Measurements from ENCODE around the gene GNGT1. TPM values are rescaled to one million over a fixed set of nuclear protein-coding genes. Genes with fewer than 3 reads are reported as not detected.

GNGT1 gene
- polyA plus RNA-seq, 1 donor (not counting 4 experiments of a cell fraction or from before 2014, with no cell fraction given) = not detected

- no peaks in the 10 kb centered on the region for H4K20me1 ChIP-seq (ENCODE audit: control insufficient read depth, extremely low read depth, insufficient read depth, low read length)
- H3K9me1 ChIP-seq (ENCODE audit: control insufficient read depth, extremely low read depth, insufficient read depth, low read length) = no peaks in the 10 kb centered on the region
- H2AFZ ChIP-seq (ENCODE audit: control insufficient read depth, low read length) = no peak overlapping the region
- no peak overlapping the region for H3K4me3 ChIP-seq (ENCODE audit: control insufficient read depth in 2 of 3, extremely low read depth in 1 of 3, insufficient read depth in 2 of 3, low read depth in 1 of 3, low read length in 3 of 3)
- FAIRE-seq (no peak), DNase-seq (ENCODE audit: low read depth, low spot score) (no peak)
- no peak overlapping the region for H3K9ac ChIP-seq (ENCODE audit: control insufficient read depth, extremely low read depth, insufficient read depth, low read length)
- H3K79me2 ChIP-seq (ENCODE audit: control insufficient read depth, insufficient read depth, low read length) = no peaks in the 10 kb centered on the region
- TF ChIP-seq, protein P1, sequence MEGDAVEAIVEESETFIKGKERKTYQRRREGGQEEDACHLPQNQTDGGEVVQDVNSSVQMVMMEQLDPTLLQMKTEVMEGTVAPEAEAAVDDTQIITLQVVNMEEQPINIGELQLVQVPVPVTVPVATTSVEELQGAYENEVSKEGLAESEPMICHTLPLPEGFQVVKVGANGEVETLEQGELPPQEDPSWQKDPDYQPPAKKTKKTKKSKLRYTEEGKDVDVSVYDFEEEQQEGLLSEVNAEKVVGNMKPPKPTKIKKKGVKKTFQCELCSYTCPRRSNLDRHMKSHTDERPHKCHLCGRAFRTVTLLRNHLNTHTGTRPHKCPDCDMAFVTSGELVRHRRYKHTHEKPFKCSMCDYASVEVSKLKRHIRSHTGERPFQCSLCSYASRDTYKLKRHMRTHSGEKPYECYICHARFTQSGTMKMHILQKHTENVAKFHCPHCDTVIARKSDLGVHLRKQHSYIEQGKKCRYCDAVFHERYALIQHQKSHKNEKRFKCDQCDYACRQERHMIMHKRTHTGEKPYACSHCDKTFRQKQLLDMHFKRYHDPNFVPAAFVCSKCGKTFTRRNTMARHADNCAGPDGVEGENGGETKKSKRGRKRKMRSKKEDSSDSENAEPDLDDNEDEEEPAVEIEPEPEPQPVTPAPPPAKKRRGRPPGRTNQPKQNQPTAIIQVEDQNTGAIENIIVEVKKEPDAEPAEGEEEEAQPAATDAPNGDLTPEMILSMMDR (optimal IDR thresholded peaks at IDR 0.05 in 1 of 3, IDR thresholded peaks at IDR 0.05 in 1 of 3, conservative IDR thresholded peaks at IDR 0.05 in 1 of 3; ENCODE audit: extremely low read depth in 1 of 3, insufficient read depth in 2 of 3, low read length in 3 of 3) = no peak
- no peak for TF ChIP-seq EZH2 (IDR thresholded peaks at IDR 0.05; ENCODE audit: low read length)
- no peaks in the 10 kb centered on the region for H3K27me3 ChIP-seq (ENCODE audit: control insufficient read depth, extremely low read depth, insufficient read depth, low read length)
- H3K9me3 ChIP-seq (ENCODE audit: control insufficient read depth, low read depth, low read length) = no peaks in the 10 kb centered on the region
- H3K4me1 ChIP-seq (ENCODE audit: control insufficient read depth, extremely low read depth, insufficient read depth, low read length) = no peaks in the 10 kb centered on the region
- dilution Hi-C loops (cut with MboI; ENCODE audit: extremely low pct_ligation_motif_present, low sequenced_read_pairs) = no loop called here
- H3K36me3 ChIP-seq (ENCODE audit: control insufficient read depth in 2 of 2, extremely low read depth in 1 of 2, insufficient read depth in 2 of 2, low read length in 2 of 2) = no peaks in the 10 kb centered on the region
- H3K27ac ChIP-seq (ENCODE audit: control insufficient read depth, insufficient read depth, low read length) = no peak overlapping the region
- no peak overlapping the region for H3K4me2 ChIP-seq (ENCODE audit: control insufficient read depth, extremely low read depth, insufficient read depth, low read depth, low read length)
These were observed 25.3 kb downstream of the GNGT1 start for GRCh38 chr7:93931655-93932054.

DNA sequence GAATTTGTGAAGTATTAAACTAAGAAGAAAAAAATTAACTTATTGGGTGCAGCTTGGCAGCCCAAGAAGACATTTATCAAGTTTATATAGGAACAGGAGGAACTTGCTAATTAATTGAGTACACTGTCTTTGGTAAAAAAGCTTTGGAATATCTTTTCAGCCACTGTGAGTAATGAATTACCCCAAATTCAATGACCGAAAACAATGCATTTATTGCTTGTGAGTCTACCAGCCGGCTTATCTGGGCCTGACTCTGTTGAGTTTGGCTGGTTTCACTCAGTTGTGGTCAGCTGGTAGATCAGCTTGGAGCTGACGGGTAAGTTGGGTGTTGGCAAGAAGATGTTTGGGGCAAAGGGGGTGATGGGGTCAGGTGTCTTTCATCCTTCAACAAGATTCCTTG, 26.8 kb downstream of the GNGT1 start:
- dilution Hi-C loops (cut with MboI; ENCODE audit: extremely low pct_ligation_motif_present, low sequenced_read_pairs) = no loop called here

DNA sequence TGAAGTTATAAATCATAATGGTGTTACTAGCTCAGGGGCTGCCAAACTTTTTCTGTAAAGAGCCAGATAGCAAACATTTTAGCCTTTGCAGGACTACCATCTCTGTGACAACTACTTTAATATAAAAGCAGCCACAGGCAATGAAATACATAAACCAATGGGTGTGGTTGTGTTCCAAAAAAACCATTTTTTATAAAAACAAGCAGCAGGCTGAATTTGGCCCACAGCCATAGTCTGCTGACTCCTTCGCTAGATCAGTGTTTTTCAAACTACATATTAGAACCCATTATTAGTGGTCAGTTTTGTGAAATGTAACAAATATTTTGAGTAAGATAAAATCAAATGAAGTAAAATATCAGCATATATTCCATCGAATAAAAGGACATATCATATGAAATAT, 28.7 kb downstream of the GNGT1 start:
- Histone ChIP-seq H3K9me1 (ENCODE audit: control insufficient read depth, extremely low read depth, insufficient read depth, low read length) (no peaks in the 10 kb centered on the region), H3K4me2 (ENCODE audit: control insufficient read depth, extremely low read depth, insufficient read depth, low read depth, low read length) (no peak overlapping the region), H2AFZ (ENCODE audit: control insufficient read depth, low read length) (no peak overlapping the region), H3K27me3 (ENCODE audit: control insufficient read depth, extremely low read depth, insufficient read depth, low read length) (no peaks in the 10 kb centered on the region), H3K9me3 (ENCODE audit: control insufficient read depth, low read depth, low read length) (no peaks in the 10 kb centered on the region), H3K4me1 (ENCODE audit: control insufficient read depth, extremely low read depth, insufficient read depth, low read length) (no peaks in the 10 kb centered on the region), H3K36me3 (ENCODE audit: control insufficient read depth in 2 of 2, extremely low read depth in 1 of 2, insufficient read depth in 2 of 2, low read length in 2 of 2) (no peaks in the 10 kb centered on the region), H3K9ac (ENCODE audit: control insufficient read depth, extremely low read depth, insufficient read depth, low read length) (no peak overlapping the region), H3K27ac (ENCODE audit: control insufficient read depth, insufficient read depth, low read length) (no peak overlapping the region), H4K20me1 (ENCODE audit: control insufficient read depth, extremely low read depth, insufficient read depth, low read length) (no peaks in the 10 kb centered on the region), H3K79me2 (ENCODE audit: control insufficient read depth, insufficient read depth, low read length) (no peaks in the 10 kb centered on the region), H3K4me3 (ENCODE audit: control insufficient read depth in 2 of 3, extremely low read depth in 1 of 3, insufficient read depth in 2 of 3, low read depth in 1 of 3, low read length in 3 of 3) (no peak overlapping the region)
- DNase-seq (ENCODE audit: low read depth, low spot score) (no peak), FAIRE-seq (no peak)
- dilution Hi-C loops (cut with MboI; ENCODE audit: extremely low pct_ligation_motif_present, low sequenced_read_pairs) = no loop called here
- TF ChIP-seq, protein P1 (optimal IDR thresholded peaks at IDR 0.05 in 1 of 3, IDR thresholded peaks at IDR 0.05 in 1 of 3, conservative IDR thresholded peaks at IDR 0.05 in 1 of 3; ENCODE audit: extremely low read depth in 1 of 3, insufficient read depth in 2 of 3, low read length in 3 of 3) = no peak
- TF ChIP-seq EZH2 (IDR thresholded peaks at IDR 0.05; ENCODE audit: low read length) = no peak

More for the DNA sequence above, 26.8 kb downstream of the GNGT1 start:
- no peak overlapping the region for H3K4me3 ChIP-seq (ENCODE audit: control insufficient read depth in 2 of 3, extremely low read depth in 1 of 3, insufficient read depth in 2 of 3, low read depth in 1 of 3, low read length in 3 of 3)
- H3K36me3 ChIP-seq (ENCODE audit: control insufficient read depth in 2 of 2, extremely low read depth in 1 of 2, insufficient read depth in 2 of 2, low read length in 2 of 2) = no peaks in the 10 kb centered on the region
- no peaks in the 10 kb centered on the region for H3K9me1 ChIP-seq (ENCODE audit: control insufficient read depth, extremely low read depth, insufficient read depth, low read length)
- H3K27ac ChIP-seq (ENCODE audit: control insufficient read depth, insufficient read depth, low read length) = no peak overlapping the region
- no peak for TF ChIP-seq EZH2 (IDR thresholded peaks at IDR 0.05; ENCODE audit: low read length)
- H3K9me3 ChIP-seq (ENCODE audit: control insufficient read depth, low read depth, low read length) = no peaks in the 10 kb centered on the region
- no peak overlapping the region for H2AFZ ChIP-seq (ENCODE audit: control insufficient read depth, low read length)
- DNase-seq (ENCODE audit: low read depth, low spot score) (no peak), FAIRE-seq (no peak)
- no peaks in the 10 kb centered on the region for H3K27me3 ChIP-seq (ENCODE audit: control insufficient read depth, extremely low read depth, insufficient read depth, low read length)
- no peaks in the 10 kb centered on the region for H3K79me2 ChIP-seq (ENCODE audit: control insufficient read depth, insufficient read depth, low read length)
- H3K9ac ChIP-seq (ENCODE audit: control insufficient read depth, extremely low read depth, insufficient read depth, low read length) = no peak overlapping the region
- H3K4me2 ChIP-seq (ENCODE audit: control insufficient read depth, extremely low read depth, insufficient read depth, low read depth, low read length) = no peak overlapping the region
- no peaks in the 10 kb centered on the region for H4K20me1 ChIP-seq (ENCODE audit: control insufficient read depth, extremely low read depth, insufficient read depth, low read length)
- H3K4me1 ChIP-seq (ENCODE audit: control insufficient read depth, extremely low read depth, insufficient read depth, low read length) = no peaks in the 10 kb centered on the region

Data from keratinocyte (primary cell).